Stomach (tissue), 4 donors: Measurements from ENCODE around the gene ZKSCAN1.

ENCODE experiments used
- EP300 ChIP-seq: sonication (generic); formaldehyde crosslinking; IDR thresholded peaks from one replicate; pipeline ENCODE4 v1.6.1; 2017; ENCODE audit warnings: antibody characterized with exemption
- POLR2A ChIP-seq, 4 donors: fragments of 450-650 bp; IDR thresholded peaks; one replicate each; pipeline ENCODE4 v1.6.1; 2016; ENCODE audit warnings: antibody characterized with exemption in 4 of 4, control low read depth in 2 of 4, mild to moderate bottlenecking in 1 of 4, moderate library complexity in 1 of 4
- POLR2AphosphoS5 ChIP-seq, 3 donors: sonication (generic); formaldehyde crosslinking; IDR thresholded peaks; one replicate each; pipeline ENCODE4 v1.6.1; 2016; ENCODE audit warnings: antibody characterized with exemption in 3 of 3
- TF ChIP-seq, protein P1 (sequence below), 7 experiments: fragments of 450-650 bp in 4 of 7; fragments of 200-600 bp in 3 of 7; sonication (generic) in 3 of 7; IDR thresholded peaks; one replicate each; pipeline ENCODE4 v1.5.1; 2016 to 2019; ENCODE audit warnings: antibody characterized with exemption in 7 of 7, control low read depth in 2 of 7, mild to moderate bottlenecking in 1 of 7

DNA sequence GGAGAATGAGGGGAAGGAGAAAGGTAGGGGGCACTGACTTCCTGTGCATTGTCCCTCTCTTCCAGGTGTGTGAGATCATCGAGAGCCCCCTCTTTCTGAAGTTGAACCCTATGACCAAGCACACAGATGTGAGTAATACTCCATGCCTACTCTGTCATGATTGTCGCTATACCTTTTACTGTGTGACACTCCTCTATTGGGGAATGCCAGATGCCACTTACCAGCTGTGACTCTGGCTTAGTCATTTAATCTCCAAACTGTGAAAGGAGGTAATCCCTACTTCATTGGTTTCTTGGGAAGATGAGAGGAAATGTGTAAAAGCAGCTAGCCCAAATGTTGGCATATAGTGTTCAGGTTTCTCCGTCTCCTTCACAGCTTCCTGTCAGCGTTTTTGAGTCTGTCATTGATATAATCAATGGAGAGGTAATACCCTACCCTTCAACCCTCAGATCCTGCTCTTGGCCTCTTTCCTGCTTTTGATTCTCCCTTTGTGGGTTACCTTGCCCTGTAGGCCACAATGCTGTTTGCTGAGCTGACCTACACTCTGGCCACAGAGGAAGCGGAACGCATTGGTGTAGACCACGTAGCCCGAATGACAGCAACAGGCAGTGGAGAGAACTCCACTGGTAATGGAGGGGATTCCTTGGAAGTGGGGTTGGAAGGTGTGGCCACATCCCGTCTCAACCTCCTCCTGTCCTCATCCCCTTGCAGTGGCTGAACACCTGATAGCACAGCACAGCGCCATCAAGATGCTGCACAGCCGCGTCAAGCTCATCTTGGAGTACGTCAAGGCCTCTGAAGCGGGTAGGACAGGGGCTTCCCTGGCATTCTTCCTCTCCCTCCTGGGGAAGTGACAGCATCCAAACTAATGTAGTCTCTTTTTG, 75.4 kb downstream of the ZKSCAN1 start:
- TF ChIP-seq EP300 = no peak
- TF ChIP-seq, protein P1, sequence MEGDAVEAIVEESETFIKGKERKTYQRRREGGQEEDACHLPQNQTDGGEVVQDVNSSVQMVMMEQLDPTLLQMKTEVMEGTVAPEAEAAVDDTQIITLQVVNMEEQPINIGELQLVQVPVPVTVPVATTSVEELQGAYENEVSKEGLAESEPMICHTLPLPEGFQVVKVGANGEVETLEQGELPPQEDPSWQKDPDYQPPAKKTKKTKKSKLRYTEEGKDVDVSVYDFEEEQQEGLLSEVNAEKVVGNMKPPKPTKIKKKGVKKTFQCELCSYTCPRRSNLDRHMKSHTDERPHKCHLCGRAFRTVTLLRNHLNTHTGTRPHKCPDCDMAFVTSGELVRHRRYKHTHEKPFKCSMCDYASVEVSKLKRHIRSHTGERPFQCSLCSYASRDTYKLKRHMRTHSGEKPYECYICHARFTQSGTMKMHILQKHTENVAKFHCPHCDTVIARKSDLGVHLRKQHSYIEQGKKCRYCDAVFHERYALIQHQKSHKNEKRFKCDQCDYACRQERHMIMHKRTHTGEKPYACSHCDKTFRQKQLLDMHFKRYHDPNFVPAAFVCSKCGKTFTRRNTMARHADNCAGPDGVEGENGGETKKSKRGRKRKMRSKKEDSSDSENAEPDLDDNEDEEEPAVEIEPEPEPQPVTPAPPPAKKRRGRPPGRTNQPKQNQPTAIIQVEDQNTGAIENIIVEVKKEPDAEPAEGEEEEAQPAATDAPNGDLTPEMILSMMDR (IDR thresholded peaks at IDR 0.05) = no peak
- no peak for TF ChIP-seq POLR2A (IDR thresholded peaks at IDR 0.05)
- no peak for TF ChIP-seq POLR2AphosphoS5 (IDR thresholded peaks at IDR 0.05)
